HG03558 (cell line): ENCODE data around the gene AKAP9.
A peak's percentile ranks its signal among the peaks of the same experiment; 100 is the strongest.
"Not testable (repeated sequence)": the region's sequence is repeated elsewhere in the genome, so short reads cannot be mapped to it uniquely, and the experiment has no call there.

Experiments
- ATAC-seq: cut with Tn5 transposase; IDR thresholded peaks from one replicate; pipeline ENCODE4 v1.9.1; 2021; ENCODE audit warnings: moderate number of reproducible peaks; ENCODE audit not compliant: unreplicated experiment; ENCODE audit errors: extremely low read depth

AKAP9 gene

GRCh38 chr7:91944970-91945369 is 4.3 kb downstream of the AKAP9 start:
- not testable (repeated sequence) for ATAC-seq

DNA sequence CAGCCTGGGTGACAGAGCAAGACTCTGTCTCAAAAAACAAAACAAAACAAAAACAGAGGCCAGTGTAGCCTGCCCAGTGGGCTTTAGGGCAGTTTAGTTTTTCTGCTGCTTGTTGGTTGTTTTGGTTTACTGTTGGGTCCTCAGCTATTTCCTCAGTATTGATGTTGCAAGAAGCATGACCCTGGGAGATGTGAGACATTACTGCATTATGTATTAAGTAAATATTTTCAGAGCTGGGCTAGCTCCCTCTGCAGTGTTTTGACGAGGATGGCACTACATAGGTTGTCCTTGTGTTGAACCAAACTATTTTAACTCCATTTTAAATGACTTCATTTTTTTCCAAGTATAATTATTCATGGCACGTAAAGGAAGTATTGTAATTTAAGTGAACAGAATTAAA is 4.8 kb downstream of the AKAP9 start:
- ATAC-seq = no peak

DNA sequence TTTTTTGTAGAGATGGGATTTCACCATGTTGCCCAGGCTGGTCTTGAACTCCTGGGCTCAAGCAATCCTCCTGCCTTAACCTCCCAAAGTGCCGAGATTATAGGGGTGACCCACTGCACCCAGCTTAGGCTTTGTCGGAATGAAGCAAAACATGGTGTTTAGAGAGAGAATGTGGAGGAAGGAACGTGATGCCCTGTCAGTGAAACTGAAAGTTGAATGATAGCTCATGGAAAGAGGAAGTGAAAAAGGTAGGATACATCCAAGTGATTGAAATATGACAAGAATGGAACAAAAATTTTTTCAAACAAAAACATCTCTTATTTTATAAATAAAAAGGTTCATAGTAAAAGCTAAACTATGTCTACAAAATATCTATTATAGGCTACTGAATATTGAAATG is 5.9 kb downstream of the AKAP9 start:
- no peak for ATAC-seq

DNA sequence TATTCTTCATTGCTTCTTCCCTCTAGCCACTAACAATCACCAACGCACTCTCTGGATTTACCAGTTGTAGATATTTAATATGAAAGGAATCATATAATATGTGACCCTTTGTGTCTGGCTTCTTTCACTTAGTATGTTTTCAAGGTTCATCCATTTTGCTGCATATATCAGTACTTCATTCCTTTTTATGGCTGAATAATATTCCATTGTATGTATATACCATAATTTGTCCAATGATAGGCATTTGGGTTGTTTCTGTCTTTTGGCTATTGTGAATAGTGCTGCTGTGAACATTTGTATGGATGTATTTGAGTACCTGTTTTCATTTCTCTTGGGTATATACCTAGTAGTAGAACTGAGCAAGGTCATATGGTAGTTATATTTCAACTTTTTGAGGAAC is 7.3 kb downstream of the AKAP9 start:
- ATAC-seq = no peak

GRCh38 chr7:91949221-91950009 is 8.8 kb downstream of the AKAP9 start:
- no peak for ATAC-seq

- ATAC-seq = no peak
Observed at GRCh38 chr7:91953618-91954017, 13.0 kb downstream of the AKAP9 start.

DNA sequence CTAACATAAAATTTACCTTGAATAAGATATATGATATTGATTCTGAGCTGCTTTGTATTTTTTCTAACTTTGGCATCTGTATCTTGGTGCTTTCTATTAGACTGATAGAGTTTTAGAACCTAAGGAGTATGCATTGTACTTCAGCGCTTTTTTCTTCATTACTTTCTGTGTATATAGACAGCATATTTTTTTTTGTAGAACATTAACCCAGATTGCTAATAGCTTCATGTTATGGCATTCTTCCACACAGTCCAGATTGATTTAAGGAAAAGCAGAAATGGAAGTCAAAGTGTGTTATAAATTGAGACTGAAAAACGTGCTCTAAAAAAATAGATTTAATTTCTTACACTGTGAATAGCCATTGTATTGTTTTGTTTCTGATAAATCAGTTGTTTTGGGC is 15.8 kb downstream of the AKAP9 start:
- not testable (repeated sequence) for ATAC-seq

GRCh38 chr7:91957232-91957631 is 16.6 kb downstream of the AKAP9 start:
- ATAC-seq = no peak

- ATAC-seq = no peak
Observed at GRCh38 chr7:91957823-91958222, 17.2 kb downstream of the AKAP9 start.

GRCh38 chr7:91959023-91959422 is 18.4 kb downstream of the AKAP9 start:
- ATAC-seq = no peak

GRCh38 chr7:91961816-91962215 is 21.2 kb downstream of the AKAP9 start:
- ATAC-seq = no peak

GRCh38 chr7:91962419-91962818 is 21.8 kb downstream of the AKAP9 start:
- no peak for ATAC-seq

DNA sequence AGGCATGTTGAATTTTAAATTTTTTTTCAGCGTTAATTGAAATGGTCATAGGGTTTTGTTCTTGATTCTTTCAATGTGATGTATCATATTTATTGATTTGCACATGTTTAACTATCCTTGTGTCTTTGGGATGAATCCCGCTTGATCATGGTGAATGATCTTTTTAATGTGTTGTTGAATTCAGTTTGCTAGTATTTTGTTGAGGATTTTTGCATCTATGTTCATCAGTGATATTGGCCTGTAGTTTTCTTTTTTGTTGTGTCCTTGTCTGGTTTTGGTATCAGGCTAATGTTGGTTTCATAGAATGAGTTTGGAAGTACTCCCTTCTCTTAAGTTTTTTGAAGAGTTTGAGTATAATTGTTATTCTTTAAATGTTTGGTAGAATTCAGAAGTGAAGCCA is 26.9 kb downstream of the AKAP9 start:
- not testable (repeated sequence) for ATAC-seq

DNA sequence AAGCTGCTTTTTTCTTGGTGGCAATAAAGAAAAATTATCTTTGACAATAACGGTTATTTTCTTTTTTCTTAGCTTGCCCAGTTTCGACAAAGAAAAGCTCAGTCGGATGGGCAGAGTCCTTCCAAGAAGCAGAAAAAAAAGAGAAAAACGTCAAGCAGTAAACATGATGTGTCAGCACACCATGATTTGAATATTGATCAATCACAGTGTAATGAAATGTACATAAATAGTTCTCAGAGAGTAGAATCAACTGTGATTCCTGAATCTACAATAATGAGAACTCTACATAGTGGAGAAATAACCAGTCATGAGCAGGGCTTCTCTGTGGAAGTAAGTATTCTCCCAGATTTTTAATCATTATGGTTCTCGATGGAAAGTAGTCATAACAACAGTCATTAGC is 33.0 kb downstream of the AKAP9 start:
- ATAC-seq = no peak

DNA sequence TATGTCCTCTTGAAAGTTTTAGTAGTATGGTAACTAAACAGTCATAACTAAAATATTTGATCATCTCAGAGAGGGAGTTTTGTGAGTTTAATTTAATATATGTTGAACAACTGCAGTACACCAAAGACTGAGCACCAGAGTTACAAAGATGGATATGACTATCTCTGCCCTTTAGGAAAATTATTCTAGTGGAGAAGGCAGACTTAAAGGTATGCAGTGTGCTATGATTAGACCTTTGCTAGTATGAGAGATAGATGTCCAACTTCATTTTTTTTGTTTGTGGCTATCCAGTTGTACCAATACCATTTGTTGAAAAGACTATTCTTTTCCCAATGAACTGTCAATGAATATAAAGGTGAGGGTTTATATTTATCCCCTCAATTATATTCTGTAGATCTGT is 33.4 kb downstream of the AKAP9 start:
- ATAC-seq = no peak

GRCh38 chr7:91976743-91977142 is 36.1 kb downstream of the AKAP9 start:
- no peak for ATAC-seq

DNA sequence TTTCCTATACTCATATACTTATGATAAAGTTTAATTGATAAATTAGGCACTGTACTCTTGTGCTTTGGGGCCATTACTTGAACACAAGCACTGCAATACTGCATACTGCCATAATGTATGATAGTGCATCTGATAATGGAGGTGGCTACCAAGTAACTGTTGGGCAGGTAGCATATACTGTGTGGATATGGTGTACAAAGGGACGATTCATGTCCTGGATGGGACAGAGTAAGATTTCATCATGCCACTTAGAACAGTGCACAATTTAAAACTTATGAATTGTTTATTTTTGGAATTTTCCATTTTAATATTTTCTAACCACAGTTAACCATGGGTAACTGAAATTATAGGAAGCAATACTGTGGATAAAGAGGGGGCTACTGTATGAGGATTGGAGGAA is 38.9 kb downstream of the AKAP9 start:
- no peak for ATAC-seq

DNA sequence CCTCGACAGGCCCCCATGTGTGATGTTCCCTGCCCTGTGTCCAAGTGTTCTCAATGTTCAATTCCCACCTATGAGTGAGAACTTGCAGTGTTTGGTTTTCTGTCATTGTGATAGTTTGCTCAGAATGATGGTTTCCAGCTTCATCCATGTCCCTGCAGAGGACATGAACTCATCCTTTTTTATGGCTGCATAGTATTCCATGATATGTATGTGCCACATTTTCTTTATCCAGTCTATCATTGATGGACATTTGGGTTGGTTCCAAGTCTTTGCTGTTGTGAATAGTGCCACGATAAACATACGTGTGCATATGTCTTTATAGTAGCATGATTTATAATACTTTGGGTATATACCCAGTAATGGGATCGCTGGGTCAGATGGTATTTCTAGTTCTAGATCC is 41.7 kb downstream of the AKAP9 start:
- not testable (repeated sequence) for ATAC-seq

DNA sequence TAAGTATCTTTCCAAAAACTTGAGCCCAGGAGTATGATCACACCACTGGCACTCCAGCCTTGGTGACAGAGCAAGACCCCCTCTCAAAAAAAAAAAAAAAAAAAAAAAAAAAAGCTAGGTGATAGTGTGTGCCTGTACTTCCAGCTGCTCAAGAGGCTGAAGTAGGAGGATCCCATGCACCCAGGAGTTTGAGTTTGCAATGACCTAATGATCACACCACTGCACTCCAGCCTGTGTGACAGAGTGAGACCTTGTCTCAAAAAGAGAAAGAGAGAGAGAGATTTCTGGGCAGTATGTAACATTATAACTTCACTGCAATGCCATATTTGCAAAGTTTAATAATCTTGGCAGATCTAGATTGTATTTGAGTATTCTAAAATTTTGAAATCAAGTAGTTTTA is 47.6 kb downstream of the AKAP9 start:
- ATAC-seq = no peak

DNA sequence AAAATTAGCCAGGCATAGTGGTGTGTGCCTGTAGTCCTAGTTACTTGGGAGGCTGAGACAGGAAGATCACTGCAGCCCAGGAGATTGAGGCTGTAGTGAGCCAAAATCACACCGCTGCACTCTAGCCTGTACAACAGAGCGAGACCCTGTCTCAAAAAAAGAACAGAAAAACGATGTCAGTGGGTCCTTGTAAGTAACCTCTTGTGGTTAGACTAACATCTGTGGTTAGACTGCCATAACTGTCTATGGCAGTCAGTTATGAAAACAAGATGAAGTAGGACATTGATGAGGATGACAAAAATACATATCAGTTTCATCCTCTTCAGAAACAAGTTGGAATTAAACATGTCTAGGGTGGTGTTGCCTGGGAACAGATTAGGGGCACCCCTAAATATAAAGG is 53.3 kb downstream of the AKAP9 start:
- ATAC-seq = no peak

GRCh38 chr7:91995391-91996105 is 54.9 kb downstream of the AKAP9 start:
- peak; percentile 92 for ATAC-seq
